Measurements from ENCODE around the gene NIPAL4. TPM values are rescaled to one million over a fixed set of nuclear protein-coding genes. Genes with fewer than 3 reads are reported as not detected.
A peak's percentile ranks its signal among the peaks of the same experiment; 100 is the strongest.

Gene NIPAL4
- total and polyA plus RNA-seq, 8 donors, result 0.19 to 8.3 (median 3.3) TPM; not detected in 1

- intact Hi-C loops (cut with DNase I; ENCODE audit: low total_unique reads), result loop anchor here (5.0 to 10.0 kb wide), 2 partner anchors 38 to 291 kb away; no protein-coding TSS in a partner anchor
- WGBS, 5 donors, result 92 to 96% (median 95%) methylated on average over 4 of the region's 4 CpGs
- Histone ChIP-seq H3K27me3 (no peaks in the 10 kb centered on the region), H3K36me3 (no peaks in the 10 kb centered on the region), H3K4me1 (no peaks in the 10 kb centered on the region), H3K4me3 (no peak overlapping the region), H3K9me3 (no peaks in the 10 kb centered on the region), H3K27ac (no peak overlapping the region)
- TF ChIP-seq CTCF (IDR thresholded peaks at IDR 0.05) (no peak), POLR2AphosphoS5 (IDR thresholded peaks at IDR 0.05) (no peak), EP300 (IDR thresholded peaks at IDR 0.05) (no peak), POLR2A (IDR thresholded peaks at IDR 0.05) (no peak)
- no peak for DNase-seq
These were observed 25.9 kb upstream of the NIPAL4 start for GRCh38 chr5:157434096-157434495.

- 63 to 75% (median 68%) methylated on average over 7 of the region's 7 CpGs for WGBS, 5 donors
These were observed 16.9 kb upstream of the NIPAL4 start for GRCh38 chr5:157443041-157443549.

DNA sequence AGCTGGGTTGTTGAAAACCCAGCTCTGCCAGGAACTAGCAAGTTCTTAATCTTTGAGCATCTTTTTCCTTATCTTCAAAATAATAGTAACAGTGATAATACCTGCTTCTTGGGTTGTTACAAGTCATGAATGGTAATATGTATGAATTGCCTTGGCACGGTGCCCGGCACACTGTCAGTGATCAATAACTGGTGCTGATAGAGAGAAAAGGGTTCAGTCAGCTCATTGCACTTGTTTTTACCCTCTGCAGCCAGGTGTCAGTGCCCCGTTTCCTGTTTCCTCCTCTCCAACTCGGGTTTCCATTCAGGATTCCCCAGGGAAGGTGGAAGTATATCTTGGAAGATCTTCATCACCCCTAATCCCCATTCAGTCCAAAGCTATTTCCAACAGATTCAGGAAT, 15.8 kb upstream of the NIPAL4 start:
- no peak for TF ChIP-seq POLR2A (IDR thresholded peaks at IDR 0.05)
- TF ChIP-seq EP300 (IDR thresholded peaks at IDR 0.05), result no peak
- TF ChIP-seq CTCF (IDR thresholded peaks at IDR 0.05), result no peak
- no peak for TF ChIP-seq POLR2AphosphoS5 (IDR thresholded peaks at IDR 0.05)
- intact Hi-C loops (cut with DNase I; ENCODE audit: low total_unique reads), result no loop called here
- WGBS, 5 donors, result 39 to 57% (median 45%) methylated on average over 4 of the region's 4 CpGs

More at GRCh38 chr5:157443041-157443549, 16.9 kb upstream of the NIPAL4 start:
- DNase-seq, result peak in 1 of 2 donors; percentile 83
- Histone ChIP-seq H3K4me3 (no peak overlapping the region), H3K27me3 (no peaks in the 10 kb centered on the region), H3K27ac (no peak overlapping the region), H3K36me3 (no peaks in the 10 kb centered on the region), H3K9me3 (no peaks in the 10 kb centered on the region), H3K4me1 (peaks cover 0 to 19% (median 3%) of the 10 kb centered on the region in 4 donors)
- intact Hi-C loops (cut with DNase I; ENCODE audit: low total_unique reads), result no loop called here
- no peak for TF ChIP-seq EP300 (IDR thresholded peaks at IDR 0.05)
- no peak for TF ChIP-seq POLR2AphosphoS5 (IDR thresholded peaks at IDR 0.05)
- no peak for TF ChIP-seq CTCF (IDR thresholded peaks at IDR 0.05)
- TF ChIP-seq POLR2A (IDR thresholded peaks at IDR 0.05), result no peak

DNA sequence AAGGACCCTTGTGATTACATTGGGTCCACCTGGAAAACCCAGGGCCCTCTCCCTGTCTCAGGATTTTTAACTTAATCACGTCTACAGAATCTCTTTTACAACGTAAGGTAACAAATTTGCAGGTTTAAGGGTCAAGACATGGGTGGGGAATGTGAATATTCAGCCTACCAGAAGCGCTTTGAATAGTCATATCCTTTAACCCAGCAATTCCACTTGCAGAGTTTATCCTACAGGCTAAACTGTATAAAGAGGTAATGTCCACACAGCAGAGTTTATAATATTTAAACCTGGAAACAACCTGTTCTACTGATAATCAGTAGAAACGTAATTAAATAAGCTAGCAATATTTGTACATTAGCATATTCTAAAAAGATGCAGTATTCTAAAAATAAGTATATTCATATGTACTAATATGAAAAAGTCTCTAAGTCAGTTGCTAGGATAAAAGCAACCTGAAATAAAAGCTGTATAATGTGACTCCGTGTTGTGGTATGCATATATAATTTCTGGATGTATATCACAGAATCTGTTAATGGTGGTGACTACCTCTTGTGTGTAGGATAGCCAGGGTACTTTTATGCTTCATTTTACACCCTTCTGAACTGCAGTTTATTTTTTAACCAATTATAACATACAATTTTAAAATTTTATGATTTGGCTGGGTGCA, 14.1 kb upstream of the NIPAL4 start:
- no peak for DNase-seq
- no peaks in the 10 kb centered on the region for H3K27me3 ChIP-seq
- intact Hi-C loops (cut with DNase I; ENCODE audit: low total_unique reads), result no loop called here
- peaks cover 0 to 39% (median 14%) of the 10 kb centered on the region in 4 donors for H3K4me1 ChIP-seq
- 71 to 85% (median 80%) methylated on average over 5 of the region's 5 CpGs for WGBS, 5 donors
- no peak overlapping the region for H3K4me3 ChIP-seq
- H3K27ac ChIP-seq, result no peak overlapping the region
- no peaks in the 10 kb centered on the region for H3K36me3 ChIP-seq
- no peaks in the 10 kb centered on the region for H3K9me3 ChIP-seq
- TF ChIP-seq EP300 (IDR thresholded peaks at IDR 0.05) (no peak), POLR2AphosphoS5 (IDR thresholded peaks at IDR 0.05) (no peak), POLR2A (IDR thresholded peaks at IDR 0.05) (no peak), CTCF (IDR thresholded peaks at IDR 0.05) (no peak)

More for the DNA sequence above, 15.8 kb upstream of the NIPAL4 start:
- H3K27ac ChIP-seq, result no peak overlapping the region
- H3K4me3 ChIP-seq, result no peak overlapping the region
- H3K9me3 ChIP-seq, result no peaks in the 10 kb centered on the region
- H3K27me3 ChIP-seq, result no peaks in the 10 kb centered on the region
- H3K4me1 ChIP-seq, result peaks cover 0 to 30% (median 8%) of the 10 kb centered on the region in 4 donors
- DNase-seq, result no peak
- no peaks in the 10 kb centered on the region for H3K36me3 ChIP-seq

Measured in stomach (tissue), 9 donors.